Right cardiac atrium (tissue), 5 donors: ENCODE results near the gene KCTD6. TPM values are rescaled to one million over a fixed set of nuclear protein-coding genes. Genes with fewer than 3 reads are reported as not detected.
A peak's percentile ranks its signal among the peaks of the same experiment; 100 is the strongest.

ENCODE experiments used
- ATAC-seq, 2 donors: fragments of 200-7000 bp; cut with Tn5 transposase; one replicate each; pipeline versions ENCODE4 v1.8.0 to v1.9.1; 2020; ENCODE audit warnings: moderate library complexity in 2 of 2, mild to moderate bottlenecking in 1 of 2
- DNase-seq, 3 donors: peaks; one replicate each; pipeline ENCODE4 v3.0.0-alpha.2; 2020
- H3K27ac ChIP-seq: one replicate; pipeline ENCODE4 v1.5.1; 2013; ENCODE audit warnings: mild to moderate bottlenecking, low read length, control low read depth, moderate library complexity
- H3K27me3 ChIP-seq: one replicate; pipeline ENCODE4 v1.6.1; 2013; ENCODE audit not compliant: control insufficient read depth, insufficient read depth
- H3K4me1 ChIP-seq: one replicate; pipeline ENCODE4 v1.6.1; 2013; ENCODE audit warnings: low read length; ENCODE audit not compliant: control insufficient read depth, insufficient read depth
- H3K4me3 ChIP-seq: one replicate; pipeline ENCODE4 v1.5.1; 2013; ENCODE audit warnings: low read length, control low read depth
- H3K9me3 ChIP-seq: one replicate; pipeline ENCODE4 v1.6.1; 2013; ENCODE audit warnings: low read length; ENCODE audit not compliant: control insufficient read depth
- WGBS: extraction: QIAGEN DNeasy Blood & Tissue Kit; methylation state at CpG from one replicate; pipeline ENCODE4 v1.1.7; 2013; 5-methylcytosine and 5-hydroxymethylcytosine counted together
- intact Hi-C, 4 donors: fragments of 100-400 bp; cut with DNase I; formaldehyde crosslinking; loops; one replicate each; pipeline versions ENCODE4 v1.11.0 to v1.14.0; 2022 to 2023
- polyA plus RNA-seq: library from polyadenylated mRNA; stranded (reverse); fragments of 200-250 nt; gene quantifications from one replicate; pipeline ENCODE4 v1.2.3, GENCODE V29; 2013
- total RNA-seq, 4 donors: library from RNA; stranded (reverse); fragmentation: NEBNext Ultra II Directional; extraction: Animal tissue kit (Norgen Biotek cat#: 25700); gene quantifications; one replicate each; pipeline ENCODE4 v1.2.1, GENCODE V29; 2021
- donor health status: healthy with polysubstance abuse.
- donor health status: DM: no; HTN: yes; CAD: no.
- donor health status: DM: no; HTN: no; CAD: no.
- donor health status: DM: no; HTN: yes; CAD: no; lungs with severe emphysema.
- donor health status: DM: yes; HTN: yes; CAD: no.

The KCTD6 gene
- total and polyA plus RNA-seq, 5 donors, result 8.0 to 10.3 (median 8.4) TPM

DNA sequence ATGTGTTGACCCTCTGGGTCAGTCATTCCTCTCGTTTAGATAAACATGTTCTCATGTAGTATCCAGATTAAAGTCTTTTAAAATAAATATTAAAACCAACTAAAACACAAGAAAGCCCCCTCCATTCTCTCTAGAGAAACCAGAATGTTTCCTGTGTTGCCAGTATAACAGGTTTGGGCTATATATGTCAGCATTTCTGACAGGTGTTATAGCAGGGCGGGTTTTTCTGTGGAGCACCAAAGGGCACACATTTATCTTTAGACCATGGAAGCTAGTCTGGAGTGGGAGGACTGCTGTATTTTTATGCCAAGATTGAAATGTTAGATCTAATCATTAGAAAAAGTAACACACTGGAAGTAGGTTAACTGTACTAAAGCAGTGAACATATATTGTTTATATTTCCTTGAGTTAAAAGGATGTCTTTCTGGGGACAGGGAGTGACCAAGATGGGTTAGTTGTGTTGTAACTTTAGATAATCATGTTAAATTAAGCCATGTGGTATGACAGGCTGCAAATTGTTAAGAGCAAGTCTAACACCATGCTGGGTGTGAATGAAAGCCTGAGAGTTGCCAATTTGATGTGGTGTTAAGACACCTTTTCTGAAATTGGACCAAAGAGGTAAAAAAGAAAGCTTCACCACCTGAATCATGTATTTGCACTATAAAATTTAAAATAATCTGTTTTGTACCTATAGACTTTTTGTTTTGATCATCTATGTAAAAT is 15.6 kb downstream of the KCTD6 start:
- DNase-seq, result no peak
- ATAC-seq, result no peak
- intact Hi-C loops, result no loop called here
- WGBS, result 60% methylated on average over 2 of the region's 2 CpGs
- Histone ChIP-seq H3K27me3 (no peaks in the 10 kb centered on the region), H3K9me3 (no peaks in the 10 kb centered on the region), H3K4me1 (peaks cover 2% of the 10 kb centered on the region), H3K4me3 (no peak overlapping the region), H3K27ac (no peak overlapping the region)

DNA sequence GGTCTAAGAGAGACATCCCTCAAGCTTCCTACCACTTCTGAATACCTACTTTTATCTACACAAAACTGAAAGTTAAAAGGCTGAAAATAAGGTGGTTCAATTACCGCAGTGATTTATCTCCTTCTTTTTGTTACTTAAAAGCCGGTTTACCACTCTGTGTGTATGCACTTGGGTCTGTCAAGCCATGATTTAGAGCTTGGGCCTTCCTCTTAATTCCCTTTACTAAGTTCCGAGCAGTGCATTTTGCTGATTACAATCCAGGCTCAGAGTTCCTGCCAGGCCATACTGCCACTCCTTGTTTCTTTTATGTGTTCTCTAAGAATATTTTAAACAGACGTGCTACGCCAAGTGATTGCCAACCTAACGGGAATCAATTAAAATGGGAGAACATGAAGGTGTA is 16.5 kb downstream of the KCTD6 start:
- Histone ChIP-seq H3K4me3 (no peak overlapping the region), H3K27ac (no peak overlapping the region), H3K27me3 (no peaks in the 10 kb centered on the region), H3K9me3 (no peaks in the 10 kb centered on the region), H3K4me1 (peaks cover 2% of the 10 kb centered on the region)
- intact Hi-C loops, result no loop called here
- DNase-seq (no peak), ATAC-seq (no peak)
- WGBS, result 77% methylated on average over 6 of the region's 6 CpGs

DNA sequence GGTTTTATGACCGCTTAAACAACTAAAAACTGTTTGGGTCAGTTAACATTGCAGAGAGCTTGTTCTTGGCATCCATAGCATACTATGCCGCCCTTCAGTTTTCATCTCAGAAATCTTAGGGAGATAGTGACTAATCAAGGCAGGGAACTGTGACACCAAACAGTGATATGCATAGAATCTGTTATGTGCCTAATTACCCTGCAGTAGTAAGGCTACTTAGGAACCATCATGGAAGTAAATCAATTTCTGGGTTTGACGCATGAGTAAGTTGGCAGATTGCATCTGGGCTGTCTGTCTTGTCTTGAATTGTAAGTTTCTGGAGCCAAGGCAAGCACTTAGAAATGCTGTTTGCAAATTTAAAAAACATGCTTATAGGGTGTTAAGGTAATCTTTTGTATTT is 22.5 kb downstream of the KCTD6 start:
- Histone ChIP-seq H3K4me3 (no peak overlapping the region), H3K9me3 (no peaks in the 10 kb centered on the region), H3K27me3 (no peaks in the 10 kb centered on the region), H3K4me1 (no peaks in the 10 kb centered on the region), H3K27ac (no peak overlapping the region)
- no peak for ATAC-seq
- intact Hi-C loops, result no loop called here
- 93% methylated on average over 3 of the region's 3 CpGs for WGBS
- no peak for DNase-seq

DNA sequence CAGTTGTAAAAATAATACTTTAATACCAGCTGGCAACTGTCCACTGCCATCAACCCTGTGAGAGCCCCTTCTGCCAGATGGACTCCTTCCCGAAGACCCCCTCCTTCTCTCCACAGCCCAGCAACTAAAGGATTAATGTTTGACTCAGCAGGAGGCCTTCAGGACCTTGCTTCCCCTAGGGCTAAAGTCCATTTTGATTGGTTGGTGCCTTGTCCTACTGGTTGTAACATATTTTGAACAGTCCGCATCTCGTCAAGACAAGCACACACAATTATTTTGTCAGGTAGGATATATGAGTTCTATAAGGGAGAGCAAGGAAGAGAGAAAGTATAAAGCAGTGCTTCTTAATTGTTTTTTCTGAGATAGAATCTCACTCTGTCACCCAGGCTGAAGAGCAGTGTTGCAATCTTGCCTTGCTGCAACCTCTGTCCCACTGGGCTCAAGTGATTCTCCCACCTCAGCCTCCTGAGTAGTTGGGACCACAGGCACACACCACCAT is 26.4 kb downstream of the KCTD6 start:
- WGBS, result 60% methylated on average over 3 of the region's 3 CpGs
- Histone ChIP-seq H3K27ac (no peak overlapping the region), H3K9me3 (no peaks in the 10 kb centered on the region), H3K27me3 (no peaks in the 10 kb centered on the region), H3K4me3 (no peak overlapping the region), H3K4me1 (no peaks in the 10 kb centered on the region)
- no peak for ATAC-seq
- no peak for DNase-seq
- intact Hi-C loops, result no loop called here

DNA sequence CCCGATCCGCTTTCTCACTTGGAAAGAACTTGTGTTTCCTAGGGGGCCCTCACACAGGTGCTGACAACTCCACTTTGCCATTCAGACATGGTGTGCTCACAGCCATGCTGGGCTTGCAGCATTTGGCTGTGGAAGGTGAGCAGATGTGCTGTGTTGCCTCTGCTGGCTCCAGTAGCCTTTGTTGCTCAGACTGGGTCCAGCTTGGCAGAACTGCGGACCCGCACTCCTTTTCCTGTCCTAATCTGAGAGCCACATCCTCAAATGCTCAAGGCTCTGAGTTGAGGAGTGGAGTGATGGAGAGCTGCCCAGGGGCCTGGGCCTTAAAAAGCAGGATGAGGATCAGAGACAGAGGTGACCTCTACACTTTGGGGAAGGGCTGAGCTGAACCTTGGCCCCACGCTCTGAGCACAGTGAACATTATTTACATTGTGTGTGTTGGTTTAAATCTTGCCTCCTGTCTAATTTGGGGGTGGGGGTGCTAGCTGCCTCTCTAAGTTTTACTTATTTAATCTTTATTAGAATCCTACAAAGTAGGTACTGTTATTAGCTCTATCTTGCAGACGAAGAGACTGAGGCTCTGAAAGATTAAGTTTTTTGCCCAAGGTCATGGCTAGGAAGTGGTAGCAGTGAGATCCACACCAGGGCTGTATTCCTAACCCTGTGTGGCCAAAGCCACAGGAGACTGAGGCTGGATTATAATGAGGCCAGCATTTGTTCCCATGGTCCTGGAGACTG is 27.9 kb downstream of the KCTD6 start:
- Histone ChIP-seq H3K27ac (no peak overlapping the region), H3K9me3 (no peaks in the 10 kb centered on the region), H3K4me1 (no peaks in the 10 kb centered on the region), H3K4me3 (no peak overlapping the region), H3K27me3 (no peaks in the 10 kb centered on the region)
- no peak for DNase-seq
- WGBS, result 82% methylated on average over 6 of the region's 6 CpGs
- ATAC-seq, result no peak
- intact Hi-C loops, result loop anchor here in 1 of 4 donors (10.0 kb wide), 1 partner anchor 205 kb away; no protein-coding TSS in a partner anchor

DNA sequence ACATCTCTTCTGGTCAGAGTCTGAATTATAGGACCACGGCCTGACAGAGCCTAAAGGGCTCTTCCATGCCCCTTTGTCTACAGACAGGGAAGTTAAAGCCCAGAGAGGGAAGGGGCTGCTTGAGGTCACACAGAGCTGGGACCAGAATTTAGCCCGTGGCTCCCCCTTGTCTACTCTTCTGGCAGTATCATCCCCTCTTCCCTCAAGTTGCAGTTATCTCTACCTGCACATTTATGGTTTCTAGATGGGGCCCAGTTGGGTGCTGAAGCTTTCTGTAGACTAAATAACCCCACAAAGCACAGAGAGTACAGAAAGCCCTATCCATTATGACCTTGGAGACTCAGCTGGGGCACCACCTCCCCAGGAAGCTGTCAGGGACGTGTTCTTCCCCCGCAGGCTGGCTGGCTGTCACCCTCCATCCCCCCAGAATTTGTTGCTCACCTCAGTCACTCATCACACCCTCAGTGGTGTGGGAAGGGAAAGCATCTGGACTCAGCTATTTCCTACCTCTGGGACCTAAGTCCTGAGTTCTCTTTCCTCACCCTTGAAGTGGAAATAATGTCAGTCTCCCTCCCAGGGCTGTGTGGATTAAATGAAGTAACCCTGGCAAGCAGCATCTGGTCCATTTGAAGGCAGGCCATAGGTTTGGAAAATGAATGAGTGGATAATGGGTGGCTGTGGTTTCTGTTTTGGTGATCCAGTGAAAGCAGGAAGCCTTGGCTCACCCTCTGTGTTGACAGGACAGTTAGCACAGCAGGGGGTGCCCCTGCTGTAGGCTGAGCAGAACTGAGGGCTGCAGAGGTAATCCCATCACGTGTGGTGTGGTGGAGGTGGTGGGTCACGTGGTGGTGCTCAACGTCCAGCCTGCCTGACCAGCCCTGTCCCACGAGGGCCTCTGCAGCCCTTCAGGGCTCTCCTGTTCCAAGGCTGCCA is 28.8 kb downstream of the KCTD6 start:
- Histone ChIP-seq H3K27me3 (no peaks in the 10 kb centered on the region), H3K27ac (no peak overlapping the region), H3K4me3 (no peak overlapping the region), H3K9me3 (no peaks in the 10 kb centered on the region), H3K4me1 (no peaks in the 10 kb centered on the region)
- no peak for DNase-seq
- ATAC-seq, result no peak
- WGBS, result 56% methylated on average over 8 of the region's 8 CpGs
- intact Hi-C loops, result loop anchor here in 1 of 4 donors (10.0 kb wide), 1 partner anchor 206 kb away; no protein-coding TSS in a partner anchor

DNA sequence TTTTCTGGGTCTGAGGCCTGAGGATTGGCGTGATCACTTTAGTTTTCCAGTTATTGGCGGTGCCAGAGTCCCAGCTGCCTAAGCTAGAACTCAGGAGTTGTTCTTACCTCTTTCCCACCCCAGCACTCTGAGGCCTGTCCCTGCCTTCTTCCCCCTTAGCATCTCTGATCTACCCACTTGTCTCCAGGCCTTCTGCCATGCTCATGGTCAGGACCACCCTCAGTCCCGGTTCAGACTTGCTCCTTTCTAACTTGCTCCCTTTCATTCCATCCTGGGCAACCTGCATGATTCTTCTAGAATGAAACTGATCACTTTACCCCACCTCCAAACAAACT is 29.4 kb downstream of the KCTD6 start:
- no peak overlapping the region for H3K27ac ChIP-seq
- no peak for DNase-seq
- no peaks in the 10 kb centered on the region for H3K27me3 ChIP-seq
- ATAC-seq, result no peak
- WGBS, result 91% methylated on average over 3 of the region's 3 CpGs
- H3K4me3 ChIP-seq, result no peak overlapping the region
- intact Hi-C loops, result loop anchor here in 1 of 4 donors (10.0 kb wide), 1 partner anchor 207 kb away; no protein-coding TSS in a partner anchor
- no peaks in the 10 kb centered on the region for H3K4me1 ChIP-seq
- no peaks in the 10 kb centered on the region for H3K9me3 ChIP-seq

DNA sequence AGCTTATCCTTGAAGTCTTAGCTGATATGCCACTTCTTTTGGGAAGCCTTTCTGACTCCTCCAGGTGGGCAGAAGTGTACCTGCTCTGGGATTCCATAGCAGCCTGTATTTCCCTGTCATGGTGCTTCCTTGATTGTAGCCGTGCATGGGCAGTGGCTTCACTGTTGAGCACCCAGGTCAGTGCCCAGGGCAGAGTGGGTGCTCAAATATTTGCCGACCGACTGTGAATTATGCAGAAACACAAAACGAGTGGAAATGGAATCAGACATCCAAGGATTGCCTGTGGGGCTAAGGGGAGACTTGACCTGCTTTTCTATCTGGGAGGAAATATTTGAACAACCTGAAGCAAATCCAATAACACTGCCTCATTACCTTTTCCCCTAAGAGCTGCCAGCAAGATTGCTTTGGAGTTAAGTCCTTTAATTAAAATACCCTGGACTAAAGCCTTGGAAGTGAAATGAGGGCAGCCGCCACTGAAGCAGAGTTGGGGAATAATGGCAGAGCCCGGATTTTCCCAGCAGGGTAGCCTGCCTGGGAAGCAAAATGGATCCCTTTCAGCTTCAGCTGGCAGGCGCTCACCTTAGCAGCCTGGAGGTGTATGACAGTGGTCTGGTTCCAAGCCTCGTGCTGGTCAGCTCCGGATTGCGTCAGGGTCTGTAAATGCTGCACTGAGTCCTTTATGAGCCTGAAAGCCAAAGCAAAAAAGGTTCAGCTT is 30.2 kb downstream of the KCTD6 start:
- intact Hi-C loops, result loop anchor here in 1 of 4 donors (10.0 kb wide), 1 partner anchor 207 kb away; no protein-coding TSS in a partner anchor
- Histone ChIP-seq H3K27me3 (no peaks in the 10 kb centered on the region), H3K27ac (no peak overlapping the region), H3K4me3 (no peak overlapping the region), H3K9me3 (no peaks in the 10 kb centered on the region), H3K4me1 (no peaks in the 10 kb centered on the region)
- ATAC-seq (peak in 1 of 2 donors; percentile 25), DNase-seq (no peak)
- 76% methylated on average over 10 of the region's 10 CpGs for WGBS

DNA sequence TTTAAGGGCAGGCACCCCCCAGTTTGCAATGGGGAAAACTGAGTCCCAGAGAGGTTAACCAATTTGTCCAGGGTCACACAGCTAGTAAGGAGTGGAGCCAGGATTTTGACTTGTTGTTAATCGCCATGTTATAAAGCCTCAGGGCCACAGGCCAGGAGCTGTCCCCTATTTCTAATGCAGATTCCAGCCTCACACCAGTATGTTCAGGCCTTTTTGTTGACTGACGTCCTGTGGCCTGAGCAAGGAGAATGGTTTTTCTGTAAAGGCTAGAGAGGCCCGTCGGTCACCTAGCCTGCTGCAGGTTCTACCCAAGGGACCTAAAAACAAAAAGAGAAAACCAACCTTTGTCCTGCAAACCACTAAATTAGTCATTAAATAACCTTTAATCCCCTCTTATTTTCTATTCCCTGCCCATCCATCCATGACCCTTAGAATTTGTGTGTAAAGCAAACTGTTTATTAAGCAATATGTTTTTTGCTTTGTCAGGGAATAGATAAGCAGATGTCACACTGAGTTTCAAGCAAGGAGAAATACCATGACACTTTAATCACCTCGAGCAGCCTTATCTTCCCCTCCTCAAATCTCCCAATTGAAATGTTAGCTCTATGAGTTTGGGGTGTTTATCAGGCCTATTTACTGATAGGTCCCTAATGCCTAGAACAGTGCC is 31.0 kb downstream of the KCTD6 start:
- intact Hi-C loops, result loop anchor here in 1 of 4 donors (10.0 kb wide), 1 partner anchor 208 kb away; no protein-coding TSS in a partner anchor
- ATAC-seq (no peak), DNase-seq (no peak)
- Histone ChIP-seq H3K27ac (no peak overlapping the region), H3K9me3 (no peaks in the 10 kb centered on the region), H3K4me3 (no peak overlapping the region), H3K4me1 (no peaks in the 10 kb centered on the region), H3K27me3 (no peaks in the 10 kb centered on the region)
- WGBS, result 78% methylated on average over 5 of the region's 5 CpGs
